ENCODE measurements around the gene MME. TPM values are rescaled to one million over a fixed set of nuclear protein-coding genes. Genes with fewer than 3 reads are reported as not detected.

Gene MME
- total RNA-seq, 2 experiments from 2014 or later: 0.69 to 1.8 TPM

DNA sequence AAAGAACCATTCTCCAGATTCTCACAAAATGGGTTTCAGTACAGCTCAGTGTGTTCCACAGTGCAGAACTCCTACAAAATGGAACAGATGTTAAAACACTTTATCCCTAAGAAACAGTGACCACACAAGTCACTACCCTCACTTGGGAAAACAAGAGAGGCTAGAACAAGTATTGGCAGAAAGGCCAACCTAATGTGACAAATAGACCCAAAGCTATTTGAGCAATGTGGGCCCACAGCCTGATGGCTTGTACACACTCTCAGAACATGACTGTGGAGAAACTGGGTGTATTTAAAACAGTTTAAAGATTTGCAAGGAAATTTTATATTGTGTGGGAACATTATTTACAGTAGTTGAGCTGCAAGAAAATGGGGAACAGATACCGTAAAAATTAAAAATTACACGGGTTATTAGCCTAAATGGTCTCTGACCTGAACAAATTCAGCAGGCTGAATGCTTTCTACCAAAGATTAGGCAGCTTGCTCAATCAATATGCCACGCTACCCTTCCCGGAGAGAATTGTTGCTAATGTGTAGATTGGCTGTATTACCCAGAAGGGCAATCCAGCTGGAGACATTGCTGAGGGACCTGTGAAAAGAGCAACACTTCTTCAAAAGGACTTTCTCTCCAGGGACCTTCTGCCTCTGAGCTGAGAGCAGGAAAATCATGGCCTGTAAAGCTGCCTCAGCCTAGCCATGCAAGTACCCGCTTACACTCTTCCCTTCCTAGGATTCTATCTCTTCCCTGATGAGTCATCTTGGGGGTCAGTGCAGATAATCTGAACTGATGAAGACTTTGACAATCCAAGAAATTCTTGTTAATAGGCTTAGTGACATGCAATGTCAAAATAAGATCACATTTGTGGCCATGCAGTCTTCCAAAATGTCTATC lies 116.3 kb downstream of the MME start:
- Mint-ChIP-seq H3K27ac (no peak overlapping the region), H3K36me3 (ENCODE audit: low read depth) (no peaks in the 10 kb centered on the region), H3K9me3 (no peaks in the 10 kb centered on the region), H3K27me3 (no peaks in the 10 kb centered on the region), H3K4me3 (no peak overlapping the region), H3K4me1 (ENCODE audit: low read depth) (no peaks in the 10 kb centered on the region)
- no peaks in the 10 kb centered on the region for H3K36me3 ChIP-seq (ENCODE audit: insufficient read depth, low read length)
- no peaks in the 10 kb centered on the region for H3K4me1 ChIP-seq (ENCODE audit: insufficient read depth, low read length)
- intact Hi-C loops (cut with DNase I, micrococcal nuclease): no loop called here
- TF ChIP-seq, protein P1, sequence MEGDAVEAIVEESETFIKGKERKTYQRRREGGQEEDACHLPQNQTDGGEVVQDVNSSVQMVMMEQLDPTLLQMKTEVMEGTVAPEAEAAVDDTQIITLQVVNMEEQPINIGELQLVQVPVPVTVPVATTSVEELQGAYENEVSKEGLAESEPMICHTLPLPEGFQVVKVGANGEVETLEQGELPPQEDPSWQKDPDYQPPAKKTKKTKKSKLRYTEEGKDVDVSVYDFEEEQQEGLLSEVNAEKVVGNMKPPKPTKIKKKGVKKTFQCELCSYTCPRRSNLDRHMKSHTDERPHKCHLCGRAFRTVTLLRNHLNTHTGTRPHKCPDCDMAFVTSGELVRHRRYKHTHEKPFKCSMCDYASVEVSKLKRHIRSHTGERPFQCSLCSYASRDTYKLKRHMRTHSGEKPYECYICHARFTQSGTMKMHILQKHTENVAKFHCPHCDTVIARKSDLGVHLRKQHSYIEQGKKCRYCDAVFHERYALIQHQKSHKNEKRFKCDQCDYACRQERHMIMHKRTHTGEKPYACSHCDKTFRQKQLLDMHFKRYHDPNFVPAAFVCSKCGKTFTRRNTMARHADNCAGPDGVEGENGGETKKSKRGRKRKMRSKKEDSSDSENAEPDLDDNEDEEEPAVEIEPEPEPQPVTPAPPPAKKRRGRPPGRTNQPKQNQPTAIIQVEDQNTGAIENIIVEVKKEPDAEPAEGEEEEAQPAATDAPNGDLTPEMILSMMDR (IDR thresholded peaks at IDR 0.05): no peak
- CTCF ChIA-PET: no interaction called here
- no peak overlapping the region for H3K4me3 ChIP-seq (ENCODE audit: low read length)
- no peak overlapping the region for H3K27ac ChIP-seq (ENCODE audit: low read depth in 1 of 2, low read length in 2 of 2)
- no peaks in the 10 kb centered on the region for H3K9me3 ChIP-seq (ENCODE audit: control insufficient read depth in 1 of 2, insufficient read depth in 1 of 2, low read length in 2 of 2)
- ATAC-seq (ENCODE audit: poor library complexity) (no peak), DNase-seq (no peak)
- H3K27me3 ChIP-seq (ENCODE audit: control insufficient read depth in 1 of 2, insufficient read depth in 2 of 2, low read length in 2 of 2): no peaks in the 10 kb centered on the region
- POLR2A ChIA-PET: no interaction called here

DNA sequence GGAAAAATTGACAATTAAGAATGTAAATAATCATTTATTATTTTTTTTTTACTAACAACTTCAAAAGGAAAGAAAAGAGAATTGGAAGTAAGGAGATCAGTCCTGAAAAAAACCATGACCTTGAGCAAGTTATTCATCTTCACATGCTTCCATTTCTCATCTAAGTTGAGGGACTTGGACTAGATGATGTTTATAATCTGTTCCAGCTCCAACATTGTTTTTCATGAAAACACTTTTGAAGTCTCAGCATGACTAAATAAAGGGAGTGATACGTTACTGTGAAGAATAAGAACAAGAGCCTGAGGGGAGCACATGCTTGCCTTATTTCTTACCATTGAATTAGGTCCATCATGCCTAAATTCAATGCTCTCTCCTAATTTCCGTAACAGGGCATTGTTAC lies 117.7 kb downstream of the MME start:
- no peak overlapping the region for H3K27ac Mint-ChIP-seq
- ATAC-seq (ENCODE audit: poor library complexity): no peak
- no peak for DNase-seq
- no peaks in the 10 kb centered on the region for H3K4me1 Mint-ChIP-seq (ENCODE audit: low read depth)
- no peaks in the 10 kb centered on the region for H3K36me3 Mint-ChIP-seq (ENCODE audit: low read depth)
- TF ChIP-seq, protein P1 (IDR thresholded peaks at IDR 0.05): no peak
- intact Hi-C loops (cut with DNase I, micrococcal nuclease): no loop called here
- H3K4me3 Mint-ChIP-seq: no peak overlapping the region
- H3K36me3 ChIP-seq (ENCODE audit: insufficient read depth, low read length): no peaks in the 10 kb centered on the region
- H3K27me3 Mint-ChIP-seq: no peaks in the 10 kb centered on the region
- no peak overlapping the region for H3K27ac ChIP-seq (ENCODE audit: low read depth in 1 of 2, low read length in 2 of 2)
- POLR2A ChIA-PET: no interaction called here
- no peaks in the 10 kb centered on the region for H3K9me3 ChIP-seq (ENCODE audit: control insufficient read depth in 1 of 2, insufficient read depth in 1 of 2, low read length in 2 of 2)
- H3K4me1 ChIP-seq (ENCODE audit: insufficient read depth, low read length): no peaks in the 10 kb centered on the region
- CTCF ChIA-PET: no interaction called here
- no peak overlapping the region for H3K4me3 ChIP-seq (ENCODE audit: low read length)
- no peaks in the 10 kb centered on the region for H3K27me3 ChIP-seq (ENCODE audit: control insufficient read depth in 1 of 2, insufficient read depth in 2 of 2, low read length in 2 of 2)
- H3K9me3 Mint-ChIP-seq: no peaks in the 10 kb centered on the region

DNA sequence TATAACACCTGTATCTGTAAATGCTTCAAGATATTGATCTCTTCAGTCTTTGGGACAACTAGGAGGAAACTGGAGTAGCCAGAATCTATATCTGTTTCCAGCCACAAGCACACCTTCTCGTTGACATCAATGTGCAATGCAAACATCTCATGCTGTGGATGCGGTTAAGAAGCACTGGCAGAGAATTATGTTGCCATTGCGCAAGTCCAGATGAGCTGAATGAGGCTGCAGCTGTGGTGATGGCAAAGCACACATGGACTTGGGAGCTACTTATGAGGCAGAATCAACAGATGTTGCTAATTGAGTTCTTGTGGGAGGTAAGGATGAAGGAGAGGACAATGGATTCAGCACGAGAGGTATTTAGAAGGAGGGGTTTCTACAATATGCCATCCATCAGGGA lies 122.5 kb downstream of the MME start:
- H3K27me3 ChIP-seq (ENCODE audit: control insufficient read depth in 1 of 2, insufficient read depth in 2 of 2, low read length in 2 of 2): no peaks in the 10 kb centered on the region
- H3K4me3 Mint-ChIP-seq: no peak overlapping the region
- H3K9me3 ChIP-seq (ENCODE audit: control insufficient read depth in 1 of 2, insufficient read depth in 1 of 2, low read length in 2 of 2): peaks cover 0 to 3% of the 10 kb centered on the region in 2 experiments
- H3K4me3 ChIP-seq (ENCODE audit: low read length): no peak overlapping the region
- H3K27ac Mint-ChIP-seq: no peak overlapping the region
- ChIA-PET POLR2A (no interaction called here), CTCF (no interaction called here)
- no peak for DNase-seq
- no peak for ATAC-seq (ENCODE audit: poor library complexity)
- TF ChIP-seq, protein P1 (IDR thresholded peaks at IDR 0.05): no peak
- no peaks in the 10 kb centered on the region for H3K36me3 ChIP-seq (ENCODE audit: insufficient read depth, low read length)
- no peaks in the 10 kb centered on the region for H3K36me3 Mint-ChIP-seq (ENCODE audit: low read depth)
- H3K4me1 Mint-ChIP-seq (ENCODE audit: low read depth): no peaks in the 10 kb centered on the region
- no peaks in the 10 kb centered on the region for H3K27me3 Mint-ChIP-seq
- no peaks in the 10 kb centered on the region for H3K4me1 ChIP-seq (ENCODE audit: insufficient read depth, low read length)
- H3K27ac ChIP-seq (ENCODE audit: low read depth in 1 of 2, low read length in 2 of 2): no peak overlapping the region
- H3K9me3 Mint-ChIP-seq: no peaks in the 10 kb centered on the region
- intact Hi-C loops (cut with DNase I, micrococcal nuclease): no loop called here
